A549 treated with DMSO at 1 μM for 4 hours (cell line): ENCODE data around the gene CIC. TPM values are rescaled to one million over a fixed set of nuclear protein-coding genes. Genes with fewer than 3 reads are reported as not detected.

ENCODE experiments used
- total RNA-seq: library from RNA; stranded (reverse); fragments of 200-300 nt; extraction: Qiagen RNA extraction; gene quantifications from 5 replicates; pipeline ENCODE4 v1.2.3, GENCODE V29; 2022; ENCODE audit warnings: low read depth

CIC gene
- 46.3 to 68.8 TPM (median 57.9 TPM) in 5 replicates for total RNA-seq

DNA sequence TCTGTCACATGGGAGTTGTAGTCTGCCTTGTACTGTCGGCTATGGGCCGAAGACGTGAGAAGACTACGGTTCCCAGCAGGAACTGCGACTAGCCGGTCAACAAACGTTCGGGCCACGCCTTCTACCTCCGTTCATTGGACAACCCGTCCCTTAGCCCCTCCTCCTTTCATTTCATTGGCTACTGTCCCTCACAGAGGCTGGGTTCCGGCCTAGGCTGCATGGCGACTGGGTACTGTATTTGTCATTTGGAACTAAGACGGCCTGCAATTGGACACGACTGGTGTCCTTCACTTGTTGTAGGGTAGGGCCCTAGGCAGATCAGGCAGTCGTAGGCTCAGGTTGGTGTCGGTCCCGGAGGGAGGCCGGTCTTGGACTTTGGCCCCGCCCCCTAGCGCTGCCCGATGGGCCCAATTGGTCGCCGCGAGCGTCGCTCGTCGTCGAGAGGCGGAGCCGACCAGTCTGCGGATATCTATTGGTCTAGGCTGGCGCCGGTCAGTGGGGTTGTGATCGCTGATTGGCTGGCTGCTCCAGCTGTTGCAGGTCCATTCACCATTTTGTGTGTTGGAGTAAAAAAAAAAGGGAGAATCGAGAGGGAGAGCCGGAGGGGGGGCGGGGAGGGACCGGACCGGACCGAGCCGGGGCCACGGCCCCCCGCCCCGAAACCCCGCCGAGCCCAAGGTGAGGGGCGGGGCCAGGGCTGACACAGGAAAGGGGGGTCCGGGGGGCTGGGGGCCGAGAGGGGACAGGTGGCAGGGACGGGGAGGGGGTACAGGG is at the start of gene CIC:
CIC (plus strand) TSS at position 549 of the 774 bp plus-strand sequence. CDS start 2,532 bp downstream, outside the sequence.

GRCh38 chr19:42219812-42220750 is 49.0 kb upstream of the CIC start, which contains the start of gene ZNF526:
Gene ZNF526 (plus strand): TSS chr19:42220312. CDS start chr19:42224404, 4,092 bp downstream.

DNA sequence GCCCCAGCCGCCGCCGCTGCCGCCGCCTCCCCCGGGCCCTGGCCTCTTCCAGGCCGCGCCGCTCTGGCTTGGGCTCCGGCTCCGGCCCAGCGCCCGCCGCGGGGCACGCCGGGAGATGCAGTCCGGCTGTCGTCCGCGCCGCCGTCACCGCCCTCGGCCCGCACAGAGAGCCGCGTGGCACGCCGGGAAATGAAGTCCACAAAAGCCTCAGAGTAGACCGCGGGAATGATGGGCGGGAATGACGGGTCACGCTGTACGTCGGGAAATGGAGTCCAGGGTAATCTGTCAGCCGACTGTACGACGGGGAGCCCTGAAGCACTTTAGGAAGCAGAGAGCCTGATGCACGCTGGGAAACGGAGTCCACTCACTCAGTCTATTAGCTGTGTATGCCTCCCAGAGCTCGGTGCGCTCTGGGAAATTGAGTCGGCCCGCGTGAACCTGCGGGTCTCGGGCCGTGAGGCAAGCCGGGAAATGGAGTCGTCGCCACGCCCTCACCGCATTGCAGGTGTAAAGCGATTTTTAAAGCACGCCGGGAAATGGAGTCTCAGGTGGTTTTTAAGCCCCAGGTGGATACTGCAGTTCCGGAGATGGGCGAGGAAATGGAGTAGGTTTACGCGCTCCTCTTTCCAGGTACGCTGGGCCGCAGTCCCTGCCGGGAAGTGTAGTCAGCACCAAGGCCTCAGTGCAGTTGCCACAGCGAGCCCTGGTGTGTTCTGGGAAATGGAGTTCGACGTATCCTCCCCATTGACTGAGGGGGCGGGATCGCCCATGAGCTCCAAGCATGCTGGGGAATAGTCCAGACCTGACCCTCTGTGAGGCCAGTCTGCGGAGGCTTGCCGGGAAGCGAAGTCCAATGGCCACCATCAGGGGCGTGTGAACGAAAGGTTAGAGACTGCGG is 26.3 kb upstream of the CIC start, which contains the start of gene GSK3A:
GSK3A (minus strand) TSS at position 91 of the 898 bp plus-strand sequence. CDS start 137 bp downstream, outside the sequence.

GRCh38 chr19:42254850-42255765 is 13.9 kb upstream of the CIC start, which contains the start of gene ERF:
Gene ERF (minus strand): TSS chr19:42255128. CDS start chr19:42254999, 129 bp downstream.

GRCh38 chr19:42301646-42302203 is 32.7 kb downstream of the CIC start, which contains the start of gene PRR19:
Gene PRR19 (plus strand): TSS chr19:42302132. CDS start chr19:42309585, 7,453 bp downstream.

DNA sequence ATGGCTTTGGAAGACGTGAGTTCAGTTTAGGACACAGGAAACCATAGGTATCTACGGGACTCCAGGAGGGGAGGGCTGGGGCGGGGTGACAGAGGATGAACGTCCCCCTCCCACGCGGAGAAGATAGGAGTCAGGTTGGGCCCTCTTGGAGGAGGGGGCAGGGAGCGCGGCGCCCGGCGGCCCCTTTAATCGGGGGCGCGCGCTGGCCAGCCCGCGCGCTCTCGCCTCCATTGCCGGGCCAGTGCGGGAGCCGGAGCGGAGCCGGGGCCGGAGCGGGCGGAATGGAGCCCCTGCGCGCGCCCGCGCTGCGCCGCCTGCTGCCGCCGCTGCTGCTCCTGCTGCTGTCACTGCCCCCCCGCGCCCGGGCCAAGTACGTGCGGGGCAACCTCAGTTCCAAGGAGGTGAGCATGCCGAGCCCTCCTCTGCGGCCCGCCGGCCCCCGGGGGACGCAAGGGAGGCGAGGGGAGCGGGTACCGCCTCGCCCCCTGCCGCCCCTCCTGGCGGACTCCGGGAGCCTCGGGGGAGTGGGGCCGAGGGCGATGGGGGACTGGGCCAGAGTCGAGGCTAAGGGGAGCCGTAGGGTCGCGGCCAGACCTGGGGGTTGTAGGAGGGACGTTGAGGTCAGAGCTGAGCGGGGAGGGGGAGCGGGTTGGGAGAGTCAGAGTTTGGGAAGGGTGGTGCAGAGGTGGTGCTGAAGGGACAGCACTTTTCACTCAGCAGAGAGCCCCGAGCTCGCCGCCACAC is 44.2 kb downstream of the CIC start, which contains the start of gene TMEM145:
TMEM145 (plus strand) TSS at position 214 of the 744 bp plus-strand sequence; CDS start at position 282, 68 bp downstream.

GRCh38 chr19:42325308-42325895 is 56.4 kb downstream of the CIC start, which contains the start of gene MEGF8:
Gene MEGF8 (plus strand): TSS chr19:42325635. CDS start chr19:42326244, 609 bp downstream.

Other genes starting within 250 kb of the CIC start
- gene GRIK5, start 199.0 kb upstream of the CIC start, total RNA-seq = 0.41 to 0.65 TPM (median 0.54 TPM) in 5 replicates
- gene ZNF574, start 193.1 kb upstream of the CIC start, total RNA-seq = 33.0 to 41.5 TPM (median 35.7 TPM) in 5 replicates
- 0.33 to 0.63 TPM (median 0.46 TPM) in 5 replicates for gene POU2F2, start 136.8 kb upstream of the CIC start, total RNA-seq
- gene DEDD2, start 51.6 kb upstream of the CIC start, total RNA-seq = 60.7 to 103 TPM (median 88.3 TPM) in 5 replicates
- gene ZNF526, start 48.9 kb upstream of the CIC start, total RNA-seq = 17.8 to 20.9 TPM (median 19.7 TPM) in 5 replicates
- 115 to 169 TPM (median 157 TPM) in 5 replicates for gene GSK3A, start 26.6 kb upstream of the CIC start, total RNA-seq
- gene ERF, start 14.1 kb upstream of the CIC start, total RNA-seq = 111 to 133 TPM (median 115 TPM) in 5 replicates
- 4.0 to 5.1 TPM (median 4.3 TPM) in 5 replicates for gene PRR19, start 32.9 kb downstream of the CIC start, total RNA-seq
- 130 to 158 TPM (median 136 TPM) in 5 replicates for gene PAFAH1B3, start 33.4 kb downstream of the CIC start, total RNA-seq
- gene TMEM145, start 44.1 kb downstream of the CIC start, total RNA-seq = 2.2 to 4.2 TPM (median 3.7 TPM) in 5 replicates
- gene MEGF8, start 56.4 kb downstream of the CIC start, total RNA-seq = 22.2 to 27.3 TPM (median 24.3 TPM) in 5 replicates
- 39.4 to 46.7 TPM (median 41.5 TPM) in 5 replicates for gene CNFN, start 121.0 kb downstream of the CIC start, total RNA-seq
- 1.2 to 3.3 TPM (median 2.3 TPM) in 5 replicates for gene LIPE, start 158.1 kb downstream of the CIC start, total RNA-seq
- 0.20 TPM in 1 of 5 replicates, not detected in the others for gene CXCL17, start 173.7 kb downstream of the CIC start, total RNA-seq